Small intestine (tissue), 7 donors: ENCODE results near the gene NFKB1. TPM values are rescaled to one million over a fixed set of nuclear protein-coding genes. Genes with fewer than 3 reads are reported as not detected.
"Not testable (repeated sequence)": the region's sequence is repeated elsewhere in the genome, so short reads cannot be mapped to it uniquely, and the experiment has no call there.

Experiments
- DNase-seq, 2 donors: peaks; one replicate each; pipeline versions ENCODE4 v3.0.0 to v3.0.0-alpha.2; 2013
- FAIRE-seq: peaks from 2 replicates; lab custom pipeline; 2012; peaks lifted over from hg19 to GRCh38; lab: Jason Lieb, UNC
- H3K27ac ChIP-seq, 3 donors: one replicate each; pipeline ENCODE4 v1.5.1; 2013; ENCODE audit warnings: low read length in 2 of 3, mild to moderate bottlenecking in 2 of 3, control low read depth in 1 of 3, inconsistent platforms in 1 of 3, low read depth in 1 of 3, moderate library complexity in 1 of 3
- H3K27me3 ChIP-seq, 3 donors: one replicate each; pipeline ENCODE4 v1.6.1; 2013; ENCODE audit warnings: low read length in 3 of 3, inconsistent platforms in 1 of 3; ENCODE audit not compliant: control insufficient read depth in 3 of 3, insufficient read depth in 3 of 3
- H3K36me3 ChIP-seq, 3 donors: one replicate each; pipeline ENCODE4 v1.6.1; 2013; ENCODE audit warnings: low read length in 3 of 3, inconsistent platforms in 1 of 3, low read depth in 1 of 3, mild to moderate bottlenecking in 1 of 3, moderate library complexity in 1 of 3; ENCODE audit not compliant: control insufficient read depth in 3 of 3, insufficient read depth in 2 of 3
- H3K4me1 ChIP-seq, 3 donors: one replicate each; pipeline ENCODE4 v1.6.1; 2013; ENCODE audit warnings: low read length in 2 of 3, inconsistent platforms in 1 of 3, low read depth in 1 of 3, mild to moderate bottlenecking in 1 of 3, moderate library complexity in 1 of 3; ENCODE audit not compliant: control insufficient read depth in 3 of 3, insufficient read depth in 2 of 3
- H3K4me3 ChIP-seq, 3 donors: one replicate each; pipeline ENCODE4 v1.5.1; 2013; ENCODE audit warnings: low read length in 3 of 3, control low read depth in 1 of 3, inconsistent platforms in 1 of 3, low read depth in 1 of 3, mild to moderate bottlenecking in 1 of 3, moderate library complexity in 1 of 3
- H3K9me3 ChIP-seq, 2 donors: one replicate each; pipeline ENCODE4 v1.6.1; 2013; ENCODE audit warnings: low read depth in 1 of 2, low read length in 1 of 2; ENCODE audit not compliant: control insufficient read depth in 2 of 2, insufficient read depth in 1 of 2
- WGBS, 3 donors: extraction: QIAGEN DNeasy Blood & Tissue Kit; methylation state at CpG; one replicate each; pipeline ENCODE4 v1.1.7; 2013; 5-methylcytosine and 5-hydroxymethylcytosine counted together
- polyA plus RNA-seq, 4 donors: library from polyadenylated mRNA; stranded (reverse) in 3 of 4; unstranded in 1 of 4; fragments of 200-250 nt in 3 of 4; fragments of 120-200 nt in 1 of 4; gene quantifications; one replicate each; pipeline versions ENCODE4 v1.2.1 to v1.2.3, GENCODE V29; 2013
- donor health status: healthy with polysubstance abuse.
- donor health status: control.
- donor health status: control.
- donor health status: Bipolar disorder and iron deficiency.
- donor health status: healthy.

The NFKB1 gene
- polyA plus RNA-seq, 4 donors = 12.7 to 29.6 (median 17.9) TPM

DNA sequence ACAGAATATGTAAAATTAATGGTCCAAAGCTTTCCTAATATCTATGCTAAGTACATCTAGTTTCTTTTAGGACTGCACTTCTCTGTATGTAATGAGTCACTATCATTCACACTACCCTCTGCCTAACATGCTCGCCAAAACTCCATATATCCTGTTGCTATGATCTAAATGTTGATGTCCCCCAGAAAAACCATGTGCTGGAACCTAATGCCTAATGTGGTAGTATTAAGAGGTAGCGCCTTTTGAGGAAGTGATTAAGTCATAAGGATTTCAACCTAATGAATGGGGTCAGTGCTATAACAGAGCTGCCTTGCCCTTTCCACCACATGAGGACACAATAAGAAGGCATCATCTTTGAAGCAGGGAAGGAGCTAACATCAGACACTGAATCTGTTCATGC, 34.9 kb upstream of the NFKB1 start:
- FAIRE-seq = no peak
- WGBS, 3 donors = 85 to 91% (median 88%) methylated on average over 2 of the region's 2 CpGs
- H3K4me3 ChIP-seq = no peak overlapping the region
- no peak overlapping the region for H3K27ac ChIP-seq
- no peaks in the 10 kb centered on the region for H3K4me1 ChIP-seq
- H3K36me3 ChIP-seq = no peaks in the 10 kb centered on the region
- DNase-seq = no peak
- H3K27me3 ChIP-seq = no peaks in the 10 kb centered on the region
- no peaks in the 10 kb centered on the region for H3K9me3 ChIP-seq

GRCh38 chr4:102469806-102470205, 31.4 kb upstream of the NFKB1 start:
- Histone ChIP-seq H3K36me3 (no peaks in the 10 kb centered on the region), H3K9me3 (peaks cover 0 to 2% of the 10 kb centered on the region in 2 donors), H3K27ac (no peak overlapping the region), H3K4me3 (no peak overlapping the region), H3K27me3 (no peaks in the 10 kb centered on the region), H3K4me1 (peaks cover 0 to 4% (median 2%) of the 10 kb centered on the region in 3 donors)
- no peak for DNase-seq
- FAIRE-seq = no peak
- WGBS, 3 donors = 7 to 21% (median 10%) methylated on average over 1 of the region's 1 CpG

GRCh38 chr4:102472441-102473013, 28.6 kb upstream of the NFKB1 start:
- no peaks in the 10 kb centered on the region for H3K27me3 ChIP-seq
- WGBS, 3 donors = 6 to 57% (median 44%) methylated on average over 1 of the region's 1 CpG
- peak; percentile 53 to 57 for DNase-seq
- FAIRE-seq = peak; percentile 73
- H3K4me1 ChIP-seq = peaks cover 0 to 4% (median 2%) of the 10 kb centered on the region in 3 donors
- H3K4me3 ChIP-seq = no peak overlapping the region
- no peak overlapping the region for H3K27ac ChIP-seq
- no peaks in the 10 kb centered on the region for H3K36me3 ChIP-seq
- peaks cover 0 to 15% of the 10 kb centered on the region in 2 donors for H3K9me3 ChIP-seq

DNA sequence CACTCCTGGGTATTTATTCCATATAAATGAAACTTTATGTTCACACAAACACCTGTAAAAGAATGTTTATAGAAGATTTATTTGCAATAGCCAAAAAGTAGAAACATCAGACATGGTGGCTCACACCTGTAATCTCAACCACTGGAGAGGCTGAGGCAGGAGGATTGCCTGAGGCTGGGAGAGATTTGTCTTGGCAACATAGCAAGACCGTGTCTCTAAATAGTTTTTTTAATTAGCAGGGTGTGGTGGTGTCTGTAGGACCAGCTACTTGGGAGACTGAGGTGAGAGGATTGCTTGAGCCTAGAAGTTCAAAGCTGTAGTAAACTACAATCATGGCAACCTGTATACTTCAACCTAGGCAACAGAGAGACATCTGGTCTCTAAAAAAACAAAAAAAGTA, 27.7 kb upstream of the NFKB1 start:
- Histone ChIP-seq H3K4me1 (peaks cover 0 to 4% (median 2%) of the 10 kb centered on the region in 3 donors), H3K27me3 (no peaks in the 10 kb centered on the region), H3K27ac (no peak overlapping the region), H3K9me3 (peaks cover 0 to 23% of the 10 kb centered on the region in 2 donors), H3K36me3 (no peaks in the 10 kb centered on the region), H3K4me3 (no peak overlapping the region)
- DNase-seq = no peak
- 9 to 52% (median 42%) methylated on average over 1 of the region's 1 CpG for WGBS, 3 donors
- no peak for FAIRE-seq

DNA sequence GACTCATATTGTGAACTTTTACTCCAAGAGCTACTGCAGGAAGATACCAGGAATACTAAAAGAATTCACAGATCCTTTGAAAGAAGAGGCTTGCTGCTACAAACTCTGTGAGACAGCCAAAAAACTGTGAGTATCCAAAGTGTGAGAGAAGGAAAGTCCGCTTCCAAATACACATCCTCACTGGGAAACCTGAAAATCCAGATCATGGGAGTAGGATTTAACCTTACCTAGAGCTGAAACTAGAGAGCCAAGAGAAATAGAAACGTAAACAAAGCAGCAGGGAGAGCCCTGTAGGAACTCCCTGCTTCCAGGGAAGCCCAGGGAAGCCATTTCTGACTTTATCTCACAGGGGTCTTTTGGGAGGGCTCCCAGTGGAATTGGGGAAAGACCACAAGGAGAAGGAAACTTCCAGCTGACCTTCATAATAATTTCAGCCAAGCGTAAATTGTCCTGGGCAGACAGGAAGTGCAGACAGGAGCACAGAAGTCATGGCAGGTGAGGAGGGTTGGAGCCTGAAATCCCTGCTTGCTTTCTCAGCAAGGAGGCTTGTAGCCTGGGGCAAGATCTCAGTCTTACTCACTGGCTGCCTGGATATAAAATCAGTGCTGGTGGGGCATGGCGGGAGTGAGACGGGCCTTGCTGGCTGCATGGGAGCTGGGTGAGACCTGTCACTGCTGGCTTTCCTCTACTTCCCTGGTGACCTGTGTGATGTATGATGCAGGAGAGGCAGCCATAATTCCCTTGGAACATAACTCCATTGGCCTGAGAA, 26.2 kb upstream of the NFKB1 start:
- FAIRE-seq (no peak), DNase-seq (no peak)
- Histone ChIP-seq H3K27ac (no peak overlapping the region), H3K9me3 (peaks cover 0 to 23% of the 10 kb centered on the region in 2 donors), H3K4me1 (peaks cover 0 to 4% (median 2%) of the 10 kb centered on the region in 3 donors), H3K4me3 (no peak overlapping the region), H3K27me3 (no peaks in the 10 kb centered on the region), H3K36me3 (no peaks in the 10 kb centered on the region)
- 85 to 96% (median 94%) methylated on average over 5 of the region's 5 CpGs for WGBS, 3 donors

DNA sequence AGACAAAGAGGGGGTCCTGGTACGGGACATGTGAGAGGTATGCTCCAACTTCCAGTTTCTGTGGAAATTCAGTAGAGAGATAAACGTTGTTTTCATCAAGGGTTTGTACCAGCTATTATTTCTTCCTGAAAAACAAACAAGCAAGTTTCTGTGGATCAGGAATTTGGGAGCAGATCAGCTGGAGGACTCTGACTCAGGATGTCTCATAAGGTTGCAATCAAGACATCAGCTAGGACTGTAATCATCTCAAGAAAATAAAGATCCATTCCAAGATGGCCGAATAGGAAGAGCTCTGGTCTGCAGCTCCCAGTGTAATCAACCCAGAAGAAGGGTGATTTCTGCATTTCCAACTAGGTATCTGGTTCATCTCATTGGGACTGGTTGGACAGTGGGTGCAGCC, 23.5 kb upstream of the NFKB1 start:
- peaks cover 0 to 23% of the 10 kb centered on the region in 2 donors for H3K9me3 ChIP-seq
- DNase-seq = no peak
- WGBS, 3 donors = 86 to 89% (median 87%) methylated on average over 3 of the region's 3 CpGs
- H3K36me3 ChIP-seq = no peaks in the 10 kb centered on the region
- no peaks in the 10 kb centered on the region for H3K4me1 ChIP-seq
- H3K4me3 ChIP-seq = no peak overlapping the region
- no peak for FAIRE-seq
- H3K27ac ChIP-seq = no peak overlapping the region
- H3K27me3 ChIP-seq = no peaks in the 10 kb centered on the region

- 71 to 79% (median 75%) methylated on average over 7 of the region's 7 CpGs for WGBS, 3 donors
- Histone ChIP-seq H3K27ac (no peak overlapping the region), H3K4me1 (no peaks in the 10 kb centered on the region), H3K9me3 (peaks cover 0 to 28% of the 10 kb centered on the region in 2 donors), H3K4me3 (no peak overlapping the region), H3K36me3 (no peaks in the 10 kb centered on the region), H3K27me3 (no peaks in the 10 kb centered on the region)
- DNase-seq (no peak), FAIRE-seq (no peak)
Observed at GRCh38 chr4:102478186-102478585, 23.0 kb upstream of the NFKB1 start.

GRCh38 chr4:102479832-102480231, 21.3 kb upstream of the NFKB1 start:
- 85 to 95% (median 94%) methylated on average over 2 of the region's 2 CpGs for WGBS, 3 donors
- not testable (repeated sequence) for FAIRE-seq, H3K27ac ChIP-seq

More at GRCh38 chr4:102479832-102480231, 21.3 kb upstream of the NFKB1 start:
- H3K27me3 ChIP-seq, H3K36me3 ChIP-seq, H3K4me1 ChIP-seq, H3K4me3 ChIP-seq, DNase-seq: not testable (repeated sequence)
- peaks cover 0 to 26% of the 10 kb centered on the region in 2 donors for H3K9me3 ChIP-seq
